GM18520 (cell line): ENCODE results near the gene RBPJL.

ENCODE experiments used
- ATAC-seq: cut with Tn5 transposase; IDR thresholded peaks from one replicate; pipeline ENCODE4 v1.9.1; 2021; ENCODE audit not compliant: unreplicated experiment

Gene RBPJL

GRCh38 chr20:45293041-45294002 is 13.3 kb upstream of the RBPJL start:
- no peak for ATAC-seq

DNA sequence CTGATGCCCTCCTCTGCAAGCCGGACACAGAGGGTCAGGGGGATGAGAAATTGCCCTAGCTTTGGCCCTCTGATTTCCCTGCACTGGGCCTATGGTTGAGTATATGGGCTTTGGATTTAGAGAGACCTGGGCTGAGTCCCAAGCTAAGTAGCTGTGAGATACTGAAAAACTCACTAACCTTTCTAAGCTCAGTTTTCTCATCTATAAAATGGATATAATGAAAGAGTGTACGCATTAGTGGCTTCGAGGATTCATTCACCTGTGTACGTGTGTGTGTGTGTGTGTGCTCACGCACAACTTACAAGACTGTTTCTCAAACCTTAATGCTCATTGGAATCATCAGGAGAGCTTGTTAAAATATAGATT is 12.7 kb upstream of the RBPJL start:
- ATAC-seq: no peak

GRCh38 chr20:45294659-45295058 is 12.0 kb upstream of the RBPJL start:
- ATAC-seq: no peak

GRCh38 chr20:45297786-45298497 is 8.7 kb upstream of the RBPJL start:
- no peak for ATAC-seq

- no peak for ATAC-seq
Measured at GRCh38 chr20:45299786-45300185, 6.9 kb upstream of the RBPJL start.

GRCh38 chr20:45300961-45301360 is 5.7 kb upstream of the RBPJL start:
- ATAC-seq: no peak

GRCh38 chr20:45301824-45302271 is 4.8 kb upstream of the RBPJL start:
- no peak for ATAC-seq

DNA sequence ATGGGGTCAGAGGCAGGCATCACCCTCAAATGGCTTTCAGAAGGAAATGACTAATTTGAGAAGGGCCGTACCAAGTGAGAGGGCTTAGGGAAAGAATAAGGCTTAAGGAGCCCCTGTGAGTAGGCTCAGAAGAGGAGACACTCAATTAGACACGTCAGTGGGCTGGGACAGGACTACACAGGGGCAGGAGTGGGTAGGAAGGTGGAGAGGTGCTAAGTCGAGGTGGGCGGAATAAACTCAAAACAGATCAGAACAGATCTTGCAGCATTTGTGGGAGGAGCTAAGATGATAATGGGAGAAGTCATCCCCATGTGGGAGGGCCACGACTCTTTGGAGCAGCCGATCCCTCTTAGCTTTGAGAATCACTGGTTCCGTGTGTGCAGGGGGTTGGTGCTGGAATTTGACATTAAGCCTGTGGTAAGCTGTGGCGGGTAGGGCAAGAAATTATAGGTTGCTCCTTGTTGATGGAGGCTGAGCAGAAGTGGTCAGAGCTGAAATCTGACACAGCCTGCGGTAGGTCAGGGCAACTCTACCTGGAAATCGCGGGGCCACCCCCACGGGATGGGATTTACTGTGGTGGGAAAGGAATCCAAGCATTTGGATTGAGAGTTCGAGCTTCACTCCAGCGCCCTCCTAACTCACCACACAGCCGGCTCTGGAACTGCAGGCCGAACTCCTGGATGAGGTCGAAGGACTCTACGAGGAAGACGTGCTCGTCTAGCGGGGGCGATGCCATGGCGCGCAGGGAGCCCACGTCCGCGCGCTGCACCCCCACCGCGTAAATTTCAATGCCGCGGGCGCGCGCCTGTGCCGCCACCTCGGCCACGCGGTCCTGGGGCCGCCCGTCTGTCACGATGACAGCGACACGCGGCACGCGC is 2.8 kb upstream of the RBPJL start:
- ATAC-seq: no peak

DNA sequence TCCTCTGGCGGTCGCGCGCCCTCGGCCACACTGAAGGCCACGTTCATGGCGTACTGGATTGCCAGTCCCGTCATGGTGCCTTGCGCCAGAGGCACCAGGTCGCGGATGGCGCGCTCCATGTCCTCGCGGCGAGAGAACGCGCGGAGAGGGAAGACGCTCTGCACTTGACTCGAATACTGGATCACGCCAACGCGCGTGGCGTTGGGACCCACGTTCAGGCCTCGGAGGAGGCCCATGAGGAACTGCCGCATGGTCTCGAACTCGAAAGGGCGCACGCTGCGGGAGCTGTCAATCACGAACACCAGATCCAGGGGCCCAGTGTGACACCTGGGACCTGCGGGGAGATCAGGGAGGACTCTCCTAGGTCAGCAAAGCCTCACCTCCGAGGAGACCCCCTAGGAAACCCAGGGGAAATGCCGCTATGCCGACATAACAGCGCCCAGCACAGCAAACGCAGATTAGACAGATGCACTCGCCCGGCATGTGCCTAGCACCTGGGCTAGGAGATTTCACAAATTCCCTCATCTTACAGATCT is 2.1 kb upstream of the RBPJL start:
- no peak for ATAC-seq

DNA sequence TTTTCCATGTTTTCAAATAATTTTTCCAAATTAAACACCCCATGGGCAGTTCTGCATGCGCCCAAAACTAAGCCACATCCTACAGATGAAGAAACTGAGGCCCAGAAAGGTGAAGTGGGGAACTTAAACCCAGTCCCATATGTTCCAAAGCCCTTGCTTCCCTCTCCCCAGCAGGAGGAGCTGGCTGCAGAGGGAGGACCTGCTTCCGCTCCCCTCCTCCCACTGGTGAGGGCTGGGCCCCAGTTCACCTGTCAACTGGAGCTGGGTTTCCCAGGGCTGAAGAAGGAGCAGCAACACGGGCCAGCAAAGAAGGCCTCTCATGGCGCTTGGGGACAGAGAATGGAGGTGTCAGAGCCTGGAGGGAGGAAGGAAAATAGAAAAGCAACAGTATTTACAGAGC is 1.4 kb upstream of the RBPJL start:
- ATAC-seq: no peak

DNA sequence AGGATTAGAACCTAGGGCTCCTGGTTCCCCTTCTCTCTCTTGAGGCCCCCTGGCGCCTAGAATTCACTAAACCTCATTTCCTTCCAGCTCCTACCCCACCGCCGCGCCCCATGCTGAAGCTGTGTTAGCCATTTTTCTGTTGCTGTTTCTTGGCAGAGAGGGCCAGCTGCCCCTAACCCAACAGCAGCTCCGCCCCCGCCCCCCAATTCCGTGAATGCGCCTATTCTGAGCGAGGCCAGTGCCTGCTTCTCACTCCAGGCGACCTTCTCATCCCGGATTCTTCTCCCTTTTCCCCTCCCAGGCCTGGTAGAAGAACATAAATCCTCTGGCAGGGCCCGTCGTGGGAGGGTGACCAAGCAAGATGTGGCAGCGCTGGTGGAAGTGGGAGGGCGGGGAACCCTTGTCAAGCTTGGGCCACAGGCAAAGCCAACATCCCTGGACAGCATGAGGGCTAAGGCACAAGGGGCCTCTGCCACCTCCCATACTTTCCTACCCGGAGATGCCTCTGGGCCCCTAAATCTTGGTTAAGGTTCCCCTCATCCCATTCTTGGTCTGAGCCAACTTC is 518 bp downstream of the RBPJL start:
- ATAC-seq: no peak

DNA sequence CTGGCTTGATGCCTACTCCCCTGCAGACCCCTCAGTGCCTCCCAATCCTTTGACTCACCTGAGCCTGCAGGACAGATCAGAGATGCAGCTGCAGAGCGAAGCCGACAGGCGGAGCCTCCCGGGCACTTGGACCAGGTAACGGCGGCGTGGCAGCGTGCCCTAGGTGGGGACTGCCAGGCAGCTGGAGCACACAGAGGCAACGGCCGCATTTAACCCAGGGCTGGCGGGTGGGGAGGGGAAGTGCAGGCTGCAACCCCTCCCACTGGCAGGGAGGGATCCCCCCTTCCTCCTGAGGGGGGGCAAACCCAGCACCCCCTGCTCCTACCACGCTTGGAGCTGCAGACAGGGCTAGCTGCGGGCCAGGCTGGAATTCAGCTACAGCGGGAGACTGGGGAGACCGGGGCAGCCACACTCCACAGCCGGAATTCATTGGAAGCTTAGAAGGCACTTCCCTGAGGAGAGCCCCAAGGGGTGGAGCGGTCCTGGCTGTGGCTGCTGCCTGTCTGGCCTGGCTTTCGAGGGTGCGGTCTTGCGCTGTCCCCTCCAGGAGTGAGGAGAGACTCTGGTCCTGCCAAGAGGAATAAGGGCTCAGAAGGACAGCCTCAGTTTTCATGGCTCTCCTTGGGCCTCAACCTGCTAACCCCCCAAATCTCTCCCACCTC is 1.6 kb downstream of the RBPJL start, which contains the start of gene MATN4:
MATN4 (minus strand) TSS at position 183 of the 662 bp plus-strand sequence. CDS start 2,717 bp downstream, outside the sequence.
- no peak for ATAC-seq

GRCh38 chr20:45309075-45309474 is 2.4 kb downstream of the RBPJL start:
- no peak for ATAC-seq

DNA sequence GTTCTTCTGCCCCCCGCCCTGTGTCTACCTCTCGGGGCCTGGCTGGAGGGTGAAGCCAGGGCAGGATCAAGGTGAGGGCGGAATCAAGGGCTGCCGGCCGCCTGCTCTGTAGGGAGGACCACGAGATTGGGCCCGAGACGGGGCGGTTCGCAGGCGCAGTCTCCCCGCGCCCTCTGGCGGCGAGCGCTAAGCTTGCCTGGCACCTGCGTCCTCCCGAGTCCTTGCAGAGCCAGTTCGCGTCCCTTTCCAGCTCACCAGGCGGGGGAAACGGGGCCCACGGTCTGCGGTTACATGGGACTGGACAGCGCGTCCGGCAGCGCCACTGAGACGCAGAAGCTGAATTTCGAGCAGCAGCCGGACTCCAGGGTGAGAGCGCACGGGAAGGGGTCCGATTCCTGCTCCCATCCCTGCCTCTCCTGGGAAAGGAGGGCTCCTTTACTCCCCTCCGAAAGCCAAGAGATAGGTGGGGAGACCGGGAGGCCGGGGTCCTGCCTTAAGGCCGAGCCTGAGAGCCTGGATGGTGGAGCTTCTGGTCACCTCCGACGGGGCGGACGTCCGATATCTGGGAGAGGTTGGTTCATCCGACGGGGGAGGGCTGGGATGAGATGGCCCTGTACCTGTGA is 5.1 kb downstream of the RBPJL start:
- ATAC-seq: no peak

- no peak for ATAC-seq
Measured at GRCh38 chr20:45312241-45312640, 5.6 kb downstream of the RBPJL start.

DNA sequence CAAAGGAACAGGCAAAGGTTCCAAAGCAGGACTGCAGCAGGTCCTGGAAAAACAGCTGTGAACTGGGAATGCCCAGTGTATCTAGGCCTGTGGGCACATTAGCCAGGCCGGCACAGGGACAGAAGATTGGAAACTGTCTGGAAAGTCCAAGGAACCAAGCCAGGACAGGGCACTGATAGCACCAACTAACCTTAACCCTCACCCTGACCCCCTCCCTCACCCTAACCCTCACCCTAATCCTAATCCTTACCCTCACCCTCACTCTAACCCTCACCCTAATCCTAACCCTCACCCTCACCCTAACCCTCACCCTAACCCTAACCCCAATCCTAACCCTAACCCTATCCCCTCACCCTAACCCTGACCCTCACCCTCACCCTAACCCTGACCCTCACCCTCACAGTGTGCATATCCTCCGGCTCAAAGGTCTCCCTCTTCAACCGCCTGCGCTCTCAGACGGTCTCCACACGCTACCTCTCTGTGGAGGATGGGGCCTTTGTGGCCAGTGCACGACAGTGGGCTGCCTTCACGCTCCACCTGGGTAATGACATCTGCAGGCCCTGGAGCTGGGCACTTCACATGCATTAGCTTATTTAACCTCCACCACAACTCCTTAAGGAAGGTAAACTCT is 6.5 kb downstream of the RBPJL start:
- no peak for ATAC-seq

- ATAC-seq: no peak
Measured at GRCh38 chr20:45313943-45314342, 7.3 kb downstream of the RBPJL start.

DNA sequence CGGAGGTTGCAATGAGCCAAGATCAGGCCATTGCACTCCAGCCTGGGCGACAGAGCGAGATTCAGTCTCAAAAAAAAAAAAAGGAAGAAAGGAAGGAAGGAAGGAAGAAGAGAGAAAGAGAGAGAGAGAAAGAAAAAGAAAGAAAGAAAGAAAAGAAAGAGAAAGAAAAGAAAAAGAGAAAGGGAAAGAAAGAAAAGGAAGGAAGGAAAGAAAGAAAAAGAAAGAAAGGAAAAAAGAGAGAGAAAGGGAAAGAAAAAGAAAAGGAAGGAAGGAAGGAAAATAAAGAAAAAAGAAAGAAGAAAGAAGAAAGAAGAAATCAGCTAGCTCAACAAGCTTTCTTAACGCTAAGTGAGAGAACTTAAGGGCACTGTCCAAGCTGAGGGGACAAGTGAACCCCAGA is 9.0 kb downstream of the RBPJL start:
- ATAC-seq: no peak
